K562 (cell line): ENCODE results near the gene PSRC1. TPM values are rescaled to one million over a fixed set of nuclear protein-coding genes. Genes with fewer than 3 reads are reported as not detected.
A peak's percentile ranks its signal among the peaks of the same experiment; 100 is the strongest.

Source experiments
- E2F3 ChIP-seq: fragments of 250-450 bp; sonication (Bioruptor Pico); IDR thresholded peaks from 2 replicates; pipeline ENCODE4 v1.4.0; 2020; ENCODE audit warnings: mild to moderate bottlenecking
- HDAC1 ChIP-seq, 2 experiments: fragments of 450-650 bp; IDR thresholded peaks; 2 replicates each; pipeline ENCODE4 v1.6.1; 2016 to 2017; ENCODE audit warnings: inconsistent platforms in 1 of 2, mild to moderate bottlenecking in 1 of 2, moderate library complexity in 1 of 2
- HNRNPUL1 ChIP-seq: fragments of 200-400 bp; formaldehyde crosslinking; IDR thresholded peaks from 2 replicates; pipeline ENCODE4 v1.6.1; 2017; ENCODE audit warnings: low read length
- HSF4 ChIP-seq: fragments of 250-450 bp; sonication (Bioruptor Pico); IDR thresholded peaks from 2 replicates; pipeline ENCODE4 v2.1.2; 2022; ENCODE audit warnings: mild to moderate bottlenecking, moderate library complexity, borderline replicate concordance
- PCBP1 ChIP-seq: fragments of 200-400 bp; formaldehyde crosslinking; IDR thresholded peaks from 2 replicates; pipeline ENCODE4 v1.6.1; 2018; ENCODE audit warnings: mild to moderate bottlenecking, low read depth, low read length; ENCODE audit not compliant: poor library complexity, severe bottlenecking
- POLR2B ChIP-seq: fragments of 450-650 bp; IDR thresholded peaks from 2 replicates; pipeline ENCODE4 v1.6.1; 2018; ENCODE audit warnings: low read depth; ENCODE audit not compliant: partially characterized antibody
- PRMT5 ChIP-seq: sonication (generic); formaldehyde crosslinking; IDR thresholded peaks from 2 replicates; pipeline ENCODE4 v1.5.0; 2020; ENCODE audit warnings: missing genetic modification reagents
- RHOXF2B ChIP-seq: fragments of 250-450 bp; sonication (Bioruptor Pico); conservative IDR thresholded peaks from 2 replicates; pipeline ENCODE4 v1.5.1; 2021
- SP2 ChIP-seq: IDR thresholded peaks from 2 replicates; pipeline ENCODE4 v1.6.1; 2011; ENCODE audit warnings: mild to moderate bottlenecking, low read depth, low read length, moderate library complexity; ENCODE audit not compliant: poor library complexity, severe bottlenecking; ENCODE audit errors: extremely low read depth
- ZNF318 ChIP-seq, 2 experiments: fragments of 450-650 bp; IDR thresholded peaks; 2 replicates each; pipeline ENCODE4 v1.6.1; 2016; ENCODE audit warnings: mild to moderate bottlenecking in 2 of 2, borderline replicate concordance in 1 of 2, low read depth in 1 of 2, moderate library complexity in 1 of 2
- ZNF609 ChIP-seq: sonication (generic); formaldehyde crosslinking; IDR thresholded peaks from 2 replicates; pipeline ENCODE4 v1.8.1; 2023; ENCODE audit warnings: missing genetic modification reagents, mild to moderate bottlenecking, borderline replicate concordance
- ZNF778 ChIP-seq: fragments of 450-650 bp; formaldehyde crosslinking; IDR thresholded peaks from 2 replicates; pipeline ENCODE4 v1.4.0; 2020; ENCODE audit warnings: mild to moderate bottlenecking, moderate library complexity
- polyA plus RNA-seq, 8 experiments: library from polyadenylated mRNA; depleted of rRNA in 4 of 8; stranded (reverse) in 5 of 8; unstranded in 3 of 8; fragments of >200 nt; fragmentation: Nextera tagmentation in 2 of 8; fragmentation: Illumina TruSeq in 1 of 8; extraction: Ambion mirVana in 2 of 8; extraction: Trizol in 1 of 8; gene quantifications; 2 replicates each; pipeline versions ENCODE4 v1.2.1 to v1.2.3, GENCODE V29; 2011 to 2014; ENCODE audit warnings: inconsistent platforms in 1 of 8, missing spikeins in 1 of 8
- total RNA-seq, 7 experiments: library from RNA; depleted of rRNA in 6 of 7; stranded (reverse); fragments of >200 nt in 6 of 7; fragmentation: Illumina TruSeq in 2 of 7; extraction: Trizol in 2 of 7; gene quantifications; 2 replicates each; pipeline versions ENCODE4 v1.2.1 to v1.2.3, GENCODE V29; 2011 to 2021; ENCODE audit warnings: low replicate concordance in 1 of 7
- TF ChIP-seq, protein P1 (sequence below): sonication (generic); formaldehyde crosslinking; IDR thresholded peaks from 2 replicates; pipeline ENCODE4 v1.8.0; 2022; ENCODE audit warnings: mild to moderate bottlenecking, missing genetic modification reagents

PSRC1 gene
- total and polyA plus RNA-seq, 9 of the 15 experiments (the other 6 are each of a cell fraction or from before 2014, with no cell fraction given) = 6.5 to 65.2 (median 39.3) TPM

GRCh38 chr1:109248797-109249629, 33.9 kb downstream of the PSRC1 start, which contains the start of gene CELSR2 (continued):
- TF ChIP-seq ZNF609 (CRISPR knock-in tag) (no peak), POLR2B (no peak), ZNF318 (IDR thresholded peaks at IDR 0.05; ENCODE audit: borderline replicate concordance in 1 of 2, low read depth in 1 of 2) (no peak), HNRNPUL1 (no peak), ZNF778 (CRISPR knock-in tag) (no peak), HSF4 (CRISPR knock-in tag) (no peak), E2F3 (CRISPR knock-in tag) (peak; percentile 8; the same call in 1 of the 2 replicates), RHOXF2B (no peak), SP2 (no peak), PRMT5 (CRISPR knock-in tag) (no peak), PCBP1 (peak; percentile 52), HDAC1 (IDR thresholded peaks at IDR 0.05) (no peak)
- TF ChIP-seq, protein P1, sequence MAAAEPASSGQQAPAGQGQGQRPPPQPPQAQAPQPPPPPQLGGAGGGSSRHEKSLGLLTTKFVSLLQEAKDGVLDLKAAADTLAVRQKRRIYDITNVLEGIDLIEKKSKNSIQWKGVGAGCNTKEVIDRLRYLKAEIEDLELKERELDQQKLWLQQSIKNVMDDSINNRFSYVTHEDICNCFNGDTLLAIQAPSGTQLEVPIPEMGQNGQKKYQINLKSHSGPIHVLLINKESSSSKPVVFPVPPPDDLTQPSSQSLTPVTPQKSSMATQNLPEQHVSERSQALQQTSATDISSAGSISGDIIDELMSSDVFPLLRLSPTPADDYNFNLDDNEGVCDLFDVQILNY (CRISPR knock-in tag) = no peak
